HG02678 (cell line): Measurements from ENCODE around the gene LCLAT1.

Experiments used
- ATAC-seq: cut with Tn5 transposase; IDR thresholded peaks from one replicate; pipeline ENCODE4 v1.9.1; 2021; ENCODE audit warnings: mild to moderate bottlenecking, moderate library complexity; ENCODE audit not compliant: unreplicated experiment

The LCLAT1 gene

DNA sequence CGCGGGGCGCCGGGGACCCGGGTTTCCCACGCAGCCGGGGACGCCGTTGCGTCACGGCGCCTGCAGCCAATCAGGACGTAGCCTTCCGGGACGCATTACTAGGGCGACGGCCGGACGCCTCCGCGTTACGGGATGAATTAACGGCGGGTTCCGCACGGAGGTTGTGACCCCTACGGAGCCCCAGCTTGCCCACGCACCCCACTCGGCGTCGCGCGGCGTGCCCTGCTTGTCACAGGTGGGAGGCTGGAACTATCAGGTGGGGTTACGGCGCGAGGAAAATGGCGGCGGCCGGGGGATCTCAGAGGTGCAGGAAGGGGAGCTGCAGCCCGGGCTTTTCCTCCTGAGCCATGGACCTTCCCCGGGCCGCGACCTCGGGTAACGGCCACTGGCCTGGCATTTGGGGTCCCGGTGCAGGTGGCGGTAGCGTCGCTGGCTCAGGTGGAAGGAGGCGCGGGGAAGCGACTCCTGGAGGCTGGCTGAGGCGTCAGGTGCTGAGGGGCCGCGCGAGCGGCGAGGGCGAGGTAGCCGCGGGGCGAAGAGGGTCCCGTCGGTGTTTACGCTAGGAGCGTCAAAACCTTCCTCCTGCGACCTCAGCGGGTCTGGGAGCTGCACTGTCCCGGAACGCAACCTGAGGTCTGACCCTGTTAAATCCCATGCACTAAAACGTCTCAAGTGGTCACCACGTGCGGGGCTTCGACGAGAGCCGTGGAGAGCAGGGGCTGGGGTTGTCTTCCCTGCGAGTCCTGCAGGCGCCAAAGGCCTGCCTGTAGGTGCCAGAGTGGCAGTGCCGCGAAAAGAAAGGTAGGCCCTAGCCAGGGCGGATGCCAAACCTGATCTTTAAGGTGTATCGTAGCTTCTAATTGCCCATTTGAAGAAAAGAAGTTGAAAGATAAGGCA is at the start of gene LCLAT1:
Gene LCLAT1, plus strand, starts transcription at position 98 of the 897 bp plus-strand sequence. CDS start 78,345 bp downstream, outside the sequence.
- ATAC-seq, result peak; percentile 98

GRCh38 chr2:30398084-30398873 is 48.8 kb upstream of the LCLAT1 start:
- no peak for ATAC-seq

GRCh38 chr2:30400151-30400954 is 46.7 kb upstream of the LCLAT1 start:
- no peak for ATAC-seq

GRCh38 chr2:30402441-30403182 is 44.4 kb upstream of the LCLAT1 start:
- no peak for ATAC-seq

GRCh38 chr2:30403592-30404312 is 43.3 kb upstream of the LCLAT1 start:
- ATAC-seq, result no peak

DNA sequence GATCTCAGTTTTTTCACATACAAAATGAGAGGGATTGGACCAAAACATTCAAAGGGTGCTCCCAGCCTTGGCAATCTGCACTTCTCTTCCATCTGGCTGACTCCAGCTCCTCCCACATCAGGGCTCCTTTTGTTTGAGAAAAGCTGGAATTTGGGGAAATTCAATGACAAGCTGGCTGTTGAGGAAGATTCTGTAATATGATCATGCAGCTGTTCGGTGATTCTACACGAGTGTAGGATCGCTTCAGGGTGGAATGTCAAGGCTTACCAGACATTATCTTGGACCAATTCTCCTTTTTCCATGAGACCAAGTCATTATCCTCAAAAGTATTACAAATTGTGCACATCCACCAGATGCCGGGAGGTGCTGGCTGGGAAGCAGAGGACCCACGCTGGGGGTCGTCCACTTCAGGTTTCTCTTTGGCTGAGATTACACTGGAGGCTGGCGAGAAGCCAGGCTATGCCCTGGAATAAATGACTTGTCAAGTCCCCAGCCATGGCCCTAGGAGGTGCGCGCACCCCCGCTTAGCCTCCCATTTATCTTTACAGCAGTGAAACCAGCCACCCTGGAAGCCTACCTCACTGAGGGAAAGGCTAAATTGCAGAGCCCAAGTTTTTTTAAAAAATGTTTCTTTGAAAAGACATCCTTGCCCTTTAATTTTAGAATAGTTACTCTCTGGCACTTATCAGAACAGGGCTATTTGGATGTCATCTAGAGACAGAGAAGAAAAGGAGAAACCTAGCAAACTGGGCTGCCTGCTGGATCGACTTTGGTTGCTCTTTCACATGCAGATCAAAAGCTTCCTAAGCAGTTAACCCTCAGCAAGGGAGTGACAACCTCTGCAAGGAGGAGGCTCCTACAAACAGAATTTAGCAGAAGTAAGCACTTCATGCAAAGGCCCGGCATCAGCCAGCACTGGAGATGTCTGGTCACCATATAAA is 42.5 kb upstream of the LCLAT1 start:
- no peak for ATAC-seq

- ATAC-seq, result no peak
These were observed 41.8 kb upstream of the LCLAT1 start for GRCh38 chr2:30405260-30405605.

DNA sequence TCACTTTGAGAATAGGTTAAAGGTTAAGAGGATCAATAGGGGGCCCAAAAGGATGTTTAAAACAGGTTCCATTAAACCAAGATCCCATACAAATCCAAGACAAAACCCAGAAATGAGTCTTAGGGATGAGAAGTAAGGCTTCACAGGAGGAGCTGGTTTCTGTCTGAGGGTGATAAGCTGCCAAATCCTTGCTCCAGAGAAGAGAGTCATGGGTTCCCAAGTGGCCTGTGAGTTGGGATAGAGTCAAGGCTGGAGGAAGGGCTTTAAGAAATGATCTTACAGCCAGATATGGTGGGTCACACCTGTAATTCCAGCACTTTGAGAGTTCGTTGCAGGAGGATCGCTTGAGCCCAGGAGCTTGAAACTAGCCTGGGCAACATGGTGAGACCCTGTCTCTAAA is 40.2 kb upstream of the LCLAT1 start:
- no peak for ATAC-seq

- ATAC-seq, result no peak
These were observed 38.1 kb upstream of the LCLAT1 start for GRCh38 chr2:30408961-30409387.

- ATAC-seq, result no peak
These were observed 36.8 kb upstream of the LCLAT1 start for GRCh38 chr2:30410217-30410616.

GRCh38 chr2:30412047-30412683 is 34.9 kb upstream of the LCLAT1 start:
- ATAC-seq, result no peak

DNA sequence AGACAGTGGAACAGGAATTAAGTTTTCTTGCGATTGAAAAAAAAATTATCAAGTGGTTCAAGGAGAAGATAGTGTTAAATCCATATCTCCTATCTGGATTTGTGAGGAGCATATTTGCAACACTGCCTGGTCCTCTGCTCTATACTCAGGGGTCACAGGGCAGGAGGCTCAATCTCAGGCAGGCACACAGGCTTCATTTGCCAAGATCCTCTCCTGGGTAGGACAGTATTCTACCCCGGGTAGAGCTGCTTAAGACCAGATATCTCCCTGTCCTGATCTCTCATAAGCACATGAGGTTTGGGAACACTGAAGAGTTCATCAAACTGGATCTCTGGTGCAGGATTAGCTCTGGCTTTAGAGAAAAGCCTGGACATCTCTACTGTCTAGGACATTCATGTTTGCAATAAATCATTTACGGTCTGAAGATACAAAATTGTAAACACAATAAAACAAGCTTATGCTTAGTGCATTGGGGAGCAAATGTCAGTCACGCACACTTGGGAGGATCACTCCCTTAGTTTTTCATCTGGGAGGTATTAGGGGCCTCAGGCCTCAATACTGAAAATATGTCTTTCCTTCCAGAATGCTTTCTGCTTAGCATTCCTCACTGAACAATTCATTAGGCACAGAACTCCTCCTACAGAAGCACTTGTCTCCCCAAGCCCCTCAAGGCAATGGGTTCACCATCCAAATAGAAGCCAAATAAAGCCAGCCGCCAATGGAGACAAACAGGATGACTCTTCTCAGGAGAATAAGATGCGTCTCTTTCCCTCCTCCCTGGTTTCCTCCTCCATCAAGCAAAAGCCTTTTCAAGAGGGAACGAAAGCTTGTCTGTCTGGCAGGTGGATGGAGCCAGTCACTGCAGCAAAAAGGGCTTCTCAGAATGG is 34.1 kb upstream of the LCLAT1 start:
- no peak for ATAC-seq

- no peak for ATAC-seq
These were observed 32.1 kb upstream of the LCLAT1 start for GRCh38 chr2:30414961-30415360.

- no peak for ATAC-seq
These were observed 29.8 kb upstream of the LCLAT1 start for GRCh38 chr2:30417253-30417652.

DNA sequence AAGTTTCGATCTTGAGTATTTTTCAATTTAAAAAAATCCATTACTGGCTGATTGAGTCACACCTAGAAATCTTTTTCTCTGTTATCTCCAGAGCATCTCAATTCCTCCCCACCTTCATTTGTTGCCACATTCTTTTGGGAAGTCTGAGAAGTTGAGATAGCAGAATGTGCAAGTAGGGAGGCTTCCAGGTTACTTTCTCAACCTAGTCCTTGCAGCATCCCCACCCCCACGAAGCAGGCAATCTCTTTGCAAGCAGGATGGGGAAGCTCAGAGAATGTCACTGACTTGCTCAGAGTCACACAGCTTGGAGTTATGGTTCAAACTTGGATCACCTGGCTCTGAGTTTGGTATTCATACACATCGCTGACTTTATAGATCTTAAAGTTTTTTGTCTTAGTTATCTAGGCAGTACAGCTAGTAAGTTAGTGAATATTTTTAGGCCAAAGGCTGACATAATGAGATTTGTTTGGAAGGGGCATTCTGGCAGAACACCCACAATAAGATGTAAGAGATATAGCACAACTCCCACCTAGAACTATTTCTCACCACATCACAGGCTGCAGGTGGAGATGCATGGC is 25.9 kb upstream of the LCLAT1 start:
- ATAC-seq, result no peak

- ATAC-seq, result peak; percentile 10
These were observed 25.2 kb upstream of the LCLAT1 start for GRCh38 chr2:30421604-30422443.
